Measurements from ENCODE around the gene UROC1. TPM values are rescaled to one million over a fixed set of nuclear protein-coding genes. Genes with fewer than 3 reads are reported as not detected.

Gene UROC1
- total RNA-seq: not detected

DNA sequence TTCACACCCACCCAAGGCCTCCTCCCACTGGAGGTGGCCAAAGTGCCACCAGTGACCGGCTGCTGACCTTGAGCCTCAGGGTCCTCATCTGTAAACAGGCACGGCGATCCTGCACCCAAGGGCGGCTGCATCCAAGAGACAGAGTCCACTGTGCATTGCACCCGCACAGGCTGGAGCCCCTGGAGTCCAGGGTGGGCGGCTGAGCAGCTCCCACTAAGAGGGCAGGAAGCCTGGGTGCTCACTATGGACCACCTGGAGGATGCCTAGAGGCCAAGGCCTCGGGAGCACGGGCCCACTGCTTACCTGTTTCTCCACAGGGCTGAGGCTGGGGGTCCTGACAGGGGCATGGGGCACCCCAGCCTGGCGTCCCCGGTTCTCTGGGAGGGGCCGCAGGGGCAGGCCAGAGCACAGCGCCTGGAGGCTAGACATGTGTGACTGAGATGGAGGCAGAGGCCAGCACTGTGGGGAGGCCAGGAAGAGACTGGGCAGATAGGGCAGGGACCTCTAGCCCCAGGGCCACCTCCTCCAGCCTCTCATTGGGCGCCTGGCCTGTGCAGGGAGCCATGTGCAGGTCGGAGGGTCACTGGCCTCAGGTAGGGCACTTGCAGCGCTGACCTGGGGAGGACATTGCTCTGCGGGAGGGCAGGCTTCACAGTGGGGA lies at the start of gene UROC1:
Gene UROC1, minus strand, starts transcription at position 483 of the 661 bp plus-strand sequence. Its CDS starts 54 bp downstream, at position 429.
- Histone ChIP-seq H3K27ac (no peak within 1 kb of the TSS), H3K4me1 (no peaks in the 10 kb centered on the region), H3K4me3 (no peak within 1 kb of the TSS), H3K9me3 (no peaks in the 10 kb centered on the region), H3K27me3 (no peaks in the 10 kb centered on the region), H3K36me3 (no peaks in the 10 kb centered on the region)
- TF ChIP-seq POLR2A (IDR thresholded peaks at IDR 0.05): no peak
- TF ChIP-seq, protein P1, sequence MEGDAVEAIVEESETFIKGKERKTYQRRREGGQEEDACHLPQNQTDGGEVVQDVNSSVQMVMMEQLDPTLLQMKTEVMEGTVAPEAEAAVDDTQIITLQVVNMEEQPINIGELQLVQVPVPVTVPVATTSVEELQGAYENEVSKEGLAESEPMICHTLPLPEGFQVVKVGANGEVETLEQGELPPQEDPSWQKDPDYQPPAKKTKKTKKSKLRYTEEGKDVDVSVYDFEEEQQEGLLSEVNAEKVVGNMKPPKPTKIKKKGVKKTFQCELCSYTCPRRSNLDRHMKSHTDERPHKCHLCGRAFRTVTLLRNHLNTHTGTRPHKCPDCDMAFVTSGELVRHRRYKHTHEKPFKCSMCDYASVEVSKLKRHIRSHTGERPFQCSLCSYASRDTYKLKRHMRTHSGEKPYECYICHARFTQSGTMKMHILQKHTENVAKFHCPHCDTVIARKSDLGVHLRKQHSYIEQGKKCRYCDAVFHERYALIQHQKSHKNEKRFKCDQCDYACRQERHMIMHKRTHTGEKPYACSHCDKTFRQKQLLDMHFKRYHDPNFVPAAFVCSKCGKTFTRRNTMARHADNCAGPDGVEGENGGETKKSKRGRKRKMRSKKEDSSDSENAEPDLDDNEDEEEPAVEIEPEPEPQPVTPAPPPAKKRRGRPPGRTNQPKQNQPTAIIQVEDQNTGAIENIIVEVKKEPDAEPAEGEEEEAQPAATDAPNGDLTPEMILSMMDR (IDR thresholded peaks at IDR 0.05): no peak
- TF ChIP-seq POLR2AphosphoS5 (IDR thresholded peaks at IDR 0.05): no peak
- DNase-seq (ENCODE audit: low spot score in 2 of 2): no peak
- intact Hi-C loops (cut with DNase I; ENCODE audit: low total_unique reads): loop anchor here (5.0 kb wide), 1 partner anchor 1400 kb away; the partner anchor contains the start of gene KBTBD12

DNA sequence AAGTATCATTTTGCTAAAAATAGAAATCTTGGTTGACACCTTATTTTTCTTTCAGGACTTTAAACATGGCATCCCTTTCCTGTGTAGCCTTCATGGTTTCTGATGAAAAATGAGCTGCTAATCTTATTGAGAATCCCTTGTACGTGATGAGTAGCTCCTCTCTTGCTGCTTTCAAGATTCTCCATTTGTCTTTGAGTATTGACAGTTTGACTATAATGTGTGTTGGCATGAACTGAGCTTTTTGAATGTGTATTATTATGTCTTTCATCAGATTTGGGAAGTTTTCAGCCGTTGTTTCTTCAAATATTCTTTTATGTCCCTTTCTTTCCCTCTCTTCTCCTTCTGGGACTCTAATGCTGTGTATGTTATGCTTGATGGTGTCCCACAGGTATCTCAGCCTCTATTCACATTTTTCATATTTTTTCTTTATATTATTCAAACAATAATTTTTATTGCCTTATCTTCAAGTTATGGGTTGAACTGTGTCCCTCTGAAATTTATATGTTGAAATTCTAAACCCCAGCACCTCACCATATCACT lies 45.2 kb upstream of the UROC1 start:
- H3K4me3 ChIP-seq: no peak overlapping the region
- no peaks in the 10 kb centered on the region for H3K27me3 ChIP-seq
- intact Hi-C loops (cut with DNase I; ENCODE audit: low total_unique reads): no loop called here
- DNase-seq (ENCODE audit: low spot score in 2 of 2): no peak
- no peaks in the 10 kb centered on the region for H3K4me1 ChIP-seq
- no peak overlapping the region for H3K27ac ChIP-seq
- TF ChIP-seq, protein P1 (IDR thresholded peaks at IDR 0.05): no peak
- TF ChIP-seq POLR2AphosphoS5 (IDR thresholded peaks at IDR 0.05): no peak
- no peak for TF ChIP-seq POLR2A (IDR thresholded peaks at IDR 0.05)
- H3K9me3 ChIP-seq: peaks cover 4 to 24% of the 10 kb centered on the region in 2 donors
- H3K36me3 ChIP-seq: no peaks in the 10 kb centered on the region

DNA sequence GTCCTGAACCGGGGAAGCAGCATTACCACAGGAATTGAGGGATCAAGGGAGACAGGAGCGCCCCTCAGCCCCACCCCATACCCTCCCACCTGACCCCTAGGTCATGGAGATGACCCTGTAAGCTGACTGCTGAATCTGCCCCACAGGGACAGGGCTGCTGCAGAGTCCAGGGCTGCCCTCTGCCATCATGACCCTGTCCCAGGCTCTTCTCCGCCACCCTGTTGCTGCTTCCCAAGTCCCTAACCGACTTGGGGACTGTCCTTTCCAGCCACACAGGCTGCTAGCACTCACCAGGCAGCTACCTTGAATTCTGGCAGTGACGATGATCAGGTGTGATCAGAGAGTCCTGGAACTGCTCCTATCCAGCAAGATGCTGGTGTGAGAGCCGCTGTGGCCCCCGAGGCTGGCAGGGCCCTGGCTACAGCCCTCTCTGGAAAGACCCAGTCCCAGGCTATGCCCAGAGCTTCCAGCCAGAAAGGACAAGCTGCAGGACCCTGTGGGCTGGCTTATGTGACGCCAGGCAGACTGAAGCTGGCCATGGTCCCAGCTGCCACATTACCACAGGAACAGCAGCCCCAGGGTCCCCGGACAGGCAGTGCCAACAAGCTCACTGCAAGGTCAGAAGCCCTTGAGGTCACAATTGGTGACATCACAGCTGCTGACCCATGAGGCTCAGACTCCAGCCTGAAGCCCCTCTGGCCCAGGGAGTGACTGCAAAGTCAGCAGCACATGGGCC lies 40.9 kb upstream of the UROC1 start, which contains the start of gene C3orf22:
Gene C3orf22, minus strand, starts transcription at position 597 of the 736 bp plus-strand sequence. CDS start 5,542 bp downstream, outside the sequence.
- Histone ChIP-seq H3K36me3 (no peaks in the 10 kb centered on the region), H3K4me1 (no peaks in the 10 kb centered on the region), H3K27me3 (no peaks in the 10 kb centered on the region), H3K27ac (no peak within 1 kb of the TSS), H3K9me3 (peaks cover 4 to 24% of the 10 kb centered on the region in 2 donors), H3K4me3 (no peak within 1 kb of the TSS)
- no peak for DNase-seq (ENCODE audit: low spot score in 2 of 2)
- TF ChIP-seq POLR2AphosphoS5 (IDR thresholded peaks at IDR 0.05): no peak
- TF ChIP-seq, protein P1 (IDR thresholded peaks at IDR 0.05): no peak
- TF ChIP-seq POLR2A (IDR thresholded peaks at IDR 0.05): no peak
- intact Hi-C loops (cut with DNase I; ENCODE audit: low total_unique reads): no loop called here

DNA sequence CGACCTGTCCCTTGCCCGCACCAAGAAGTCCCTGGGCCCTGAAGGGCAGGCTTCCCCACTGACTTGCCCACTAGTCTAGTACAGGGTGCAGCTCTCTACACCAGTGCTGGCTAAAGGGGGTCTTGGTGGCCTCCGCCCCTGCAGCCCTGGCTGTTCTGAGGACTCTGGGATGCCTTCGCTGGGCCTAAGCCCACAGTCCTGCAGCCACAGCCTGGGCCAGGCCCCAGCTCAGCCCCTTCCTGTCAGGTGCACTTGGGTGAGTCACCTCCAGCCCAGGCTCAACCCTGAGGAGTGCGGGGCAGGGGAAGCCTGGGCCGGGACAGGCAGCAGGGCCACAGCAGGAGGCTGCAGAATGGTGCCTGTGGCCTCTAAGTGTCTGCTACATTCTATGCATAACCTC lies 40.2 kb upstream of the UROC1 start:
- intact Hi-C loops (cut with DNase I; ENCODE audit: low total_unique reads): no loop called here
- no peak for TF ChIP-seq POLR2A (IDR thresholded peaks at IDR 0.05)
- no peak for TF ChIP-seq POLR2AphosphoS5 (IDR thresholded peaks at IDR 0.05)
- TF ChIP-seq, protein P1 (IDR thresholded peaks at IDR 0.05): no peak
- Histone ChIP-seq H3K27me3 (no peaks in the 10 kb centered on the region), H3K9me3 (peaks cover 0 to 17% of the 10 kb centered on the region in 2 donors), H3K27ac (no peak overlapping the region), H3K36me3 (no peaks in the 10 kb centered on the region), H3K4me3 (no peak overlapping the region), H3K4me1 (no peaks in the 10 kb centered on the region)
- no peak for DNase-seq (ENCODE audit: low spot score in 2 of 2)

DNA sequence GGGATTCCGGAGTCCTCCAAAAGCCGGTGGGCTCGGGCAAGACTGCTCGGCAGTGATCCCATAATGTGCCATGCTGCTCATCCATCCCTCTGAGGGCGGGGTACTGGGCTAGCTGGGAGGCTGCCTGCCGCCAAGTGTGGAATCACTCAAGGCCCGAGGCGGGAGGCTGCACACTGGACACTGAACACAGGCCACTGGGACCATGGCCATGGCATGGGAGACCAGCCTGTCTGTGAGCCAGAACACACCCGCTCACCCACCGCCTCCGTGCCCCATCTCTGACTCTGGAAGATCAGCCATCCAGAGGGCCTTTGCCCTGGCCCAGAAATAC lies 39.8 kb upstream of the UROC1 start:
- Histone ChIP-seq H3K4me1 (no peaks in the 10 kb centered on the region), H3K27me3 (no peaks in the 10 kb centered on the region), H3K36me3 (no peaks in the 10 kb centered on the region), H3K27ac (no peak overlapping the region), H3K9me3 (peaks cover 0 to 14% of the 10 kb centered on the region in 2 donors), H3K4me3 (no peak overlapping the region)
- TF ChIP-seq POLR2AphosphoS5 (IDR thresholded peaks at IDR 0.05) (no peak), POLR2A (IDR thresholded peaks at IDR 0.05) (no peak)
- TF ChIP-seq, protein P1 (IDR thresholded peaks at IDR 0.05): no peak
- intact Hi-C loops (cut with DNase I; ENCODE audit: low total_unique reads): no loop called here
- DNase-seq (ENCODE audit: low spot score in 2 of 2): no peak

Data from breast epithelium (tissue), 4 donors.